Measurements from ENCODE around the gene PPFIA3.
A peak's percentile ranks its signal among the peaks of the same experiment; 100 is the strongest.

Gene PPFIA3

GRCh38 chr19:49119411-49120324 is at the start of gene PPFIA3:
Gene PPFIA3, plus strand, starts transcription at chr19:49119544. Its CDS starts 8,330 bp downstream, at chr19:49127874.
- peak; percentile 26 for DNase-seq

GRCh38 chr19:49070416-49070815 is 48.9 kb upstream of the PPFIA3 start:
- DNase-seq, result no peak

GRCh38 chr19:49071860-49072547 is 47.3 kb upstream of the PPFIA3 start:
- peak; percentile 20 for DNase-seq

GRCh38 chr19:49073514-49074378 is 45.6 kb upstream of the PPFIA3 start:
- no peak for DNase-seq

GRCh38 chr19:49074869-49075268 is 44.5 kb upstream of the PPFIA3 start:
- DNase-seq, result peak; percentile 27

- DNase-seq, result no peak
These were observed 39.0 kb upstream of the PPFIA3 start for GRCh38 chr19:49080392-49080791.

GRCh38 chr19:49081273-49081672 is 38.1 kb upstream of the PPFIA3 start:
- DNase-seq, result no peak

GRCh38 chr19:49084206-49085019 is 34.9 kb upstream of the PPFIA3 start:
- DNase-seq, result no peak

GRCh38 chr19:49085020-49085867 is 34.1 kb upstream of the PPFIA3 start, which contains the start of gene SNRNP70:
Gene SNRNP70, plus strand, starts transcription at chr19:49085451. Its CDS starts 964 bp downstream, at chr19:49086415.
- peak; percentile 100 for DNase-seq

GRCh38 chr19:49085868-49086232 is 33.5 kb upstream of the PPFIA3 start:
- no peak for DNase-seq

- DNase-seq, result no peak
These were observed 33.0 kb upstream of the PPFIA3 start for GRCh38 chr19:49086296-49086695.

- no peak for DNase-seq
These were observed 27.8 kb upstream of the PPFIA3 start for GRCh38 chr19:49091391-49092038.

- DNase-seq, result no peak
These were observed 26.7 kb upstream of the PPFIA3 start for GRCh38 chr19:49092686-49093085.

- no peak for DNase-seq
These were observed 24.6 kb upstream of the PPFIA3 start for GRCh38 chr19:49094505-49095482.

- peak; percentile 85 for DNase-seq
These were observed 21.7 kb upstream of the PPFIA3 start for GRCh38 chr19:49097453-49098288.

GRCh38 chr19:49098795-49099194 is 20.5 kb upstream of the PPFIA3 start:
- no peak for DNase-seq

GRCh38 chr19:49101160-49101559 is 18.2 kb upstream of the PPFIA3 start:
- DNase-seq, result no peak

GRCh38 chr19:49102303-49102702 is 17.0 kb upstream of the PPFIA3 start:
- DNase-seq, result no peak
